ENCODE results near the gene ZMIZ2. TPM values are rescaled to one million over a fixed set of nuclear protein-coding genes. Genes with fewer than 3 reads are reported as not detected.
A peak's percentile ranks its signal among the peaks of the same experiment; 100 is the strongest.

ZMIZ2 gene
- total RNA-seq, 2 experiments from 2014 or later, result 120 to 124 TPM

GRCh38 chr7:44754802-44755697 lies 6.4 kb downstream of the ZMIZ2 start:
- Mint-ChIP-seq H3K27ac (peak overlapping the region; percentile 38), H3K9me3 (no peaks in the 10 kb centered on the region), H3K36me3 (peaks cover 6% of the 10 kb centered on the region), H3K4me1 (peaks cover 17% of the 10 kb centered on the region), H3K27me3 (no peaks in the 10 kb centered on the region), H3K4me3 (no peak overlapping the region)
- ATAC-seq (ENCODE audit: low read depth) (no peak), DNase-seq (no peak)
- POLR2A ChIA-PET, result no interaction called here

GRCh38 chr7:44755698-44756627 lies 7.3 kb downstream of the ZMIZ2 start:
- Mint-ChIP-seq H3K4me3 (no peak overlapping the region), H3K27me3 (no peaks in the 10 kb centered on the region), H3K9me3 (no peaks in the 10 kb centered on the region), H3K27ac (no peak overlapping the region), H3K36me3 (peaks cover 4% of the 10 kb centered on the region), H3K4me1 (peaks cover 8% of the 10 kb centered on the region)
- POLR2A ChIA-PET, result interaction anchor here (0.5 kb wide), 1 partner anchor 33 kb away, joined by 4 read pairs; no protein-coding TSS in a partner anchor
- no peak for DNase-seq
- ATAC-seq (ENCODE audit: low read depth), result no peak

- no peaks in the 10 kb centered on the region for H3K9me3 Mint-ChIP-seq
- ATAC-seq (ENCODE audit: low read depth) (no peak), DNase-seq (no peak)
- POLR2A ChIA-PET, result interaction anchor here (0.5 kb wide), 1 partner anchor 32 kb away, joined by 4 read pairs; no protein-coding TSS in a partner anchor
- H3K36me3 Mint-ChIP-seq, result peaks cover 2% of the 10 kb centered on the region
- H3K4me3 Mint-ChIP-seq, result no peak overlapping the region
- peaks cover 3% of the 10 kb centered on the region for H3K4me1 Mint-ChIP-seq
- no peak overlapping the region for H3K27ac Mint-ChIP-seq
- H3K27me3 Mint-ChIP-seq, result no peaks in the 10 kb centered on the region
Observed at GRCh38 chr7:44756904-44757303, 8.3 kb downstream of the ZMIZ2 start.

DNA sequence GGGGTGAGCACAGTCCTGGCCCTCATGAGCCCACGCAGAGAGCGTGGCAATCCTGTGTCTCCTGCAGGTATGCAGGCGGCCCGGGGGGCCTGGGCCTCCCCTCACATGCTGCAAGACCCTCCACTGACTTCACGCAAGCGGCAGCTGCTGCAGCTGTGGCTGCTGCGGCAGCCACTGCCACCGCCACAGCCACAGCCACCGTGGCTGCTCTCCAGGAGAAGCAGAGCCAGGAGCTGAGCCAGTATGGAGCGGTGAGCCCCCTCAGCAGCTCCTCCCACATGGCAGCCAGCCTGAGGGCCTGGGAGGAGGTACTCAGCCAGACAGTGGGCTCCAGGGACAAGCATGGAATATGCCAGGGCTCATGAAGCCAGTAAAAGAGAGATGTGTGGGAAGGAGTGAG lies 8.7 kb downstream of the ZMIZ2 start:
- no peak for DNase-seq
- Mint-ChIP-seq H3K27ac (no peak overlapping the region), H3K36me3 (peaks cover 6% of the 10 kb centered on the region), H3K4me1 (peaks cover 3% of the 10 kb centered on the region), H3K9me3 (no peaks in the 10 kb centered on the region), H3K4me3 (no peak overlapping the region), H3K27me3 (no peaks in the 10 kb centered on the region)
- ATAC-seq (ENCODE audit: low read depth), result no peak
- POLR2A ChIA-PET, result interaction anchor here (1.2 kb wide), 1 partner anchor 118 kb away, joined by 3 read pairs; no protein-coding TSS in a partner anchor

- Mint-ChIP-seq H3K27me3 (no peaks in the 10 kb centered on the region), H3K4me1 (peaks cover 3% of the 10 kb centered on the region), H3K9me3 (no peaks in the 10 kb centered on the region), H3K27ac (no peak overlapping the region), H3K36me3 (peaks cover 6% of the 10 kb centered on the region), H3K4me3 (no peak overlapping the region)
- POLR2A ChIA-PET, result interaction anchor here (0.7 to 1.2 kb wide), 2 partner anchors 119 to 152 kb away, joined by 3 read pairs; no protein-coding TSS in a partner anchor
- ATAC-seq (ENCODE audit: low read depth) (no peak), DNase-seq (no peak)
Observed at GRCh38 chr7:44757739-44758138, 9.1 kb downstream of the ZMIZ2 start.

DNA sequence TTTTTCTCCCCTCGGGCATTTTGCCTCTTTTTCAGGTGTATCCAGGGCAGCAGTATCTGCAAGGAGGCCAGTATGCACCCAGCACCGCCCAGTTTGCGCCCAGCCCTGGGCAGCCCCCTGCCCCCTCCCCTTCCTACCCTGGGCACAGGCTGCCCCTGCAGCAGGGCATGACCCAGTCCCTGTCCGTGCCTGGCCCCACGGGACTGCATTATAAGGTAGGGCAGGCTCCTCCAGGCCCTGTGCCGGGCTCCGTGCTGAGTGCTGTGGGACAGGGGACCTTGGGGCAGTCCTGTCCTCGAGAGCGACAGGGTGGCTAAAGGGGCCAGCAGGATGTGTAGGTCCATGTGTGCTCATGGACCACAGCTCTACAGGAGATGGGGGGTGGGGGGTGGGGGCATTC lies 10.6 kb downstream of the ZMIZ2 start:
- no peak overlapping the region for H3K27ac Mint-ChIP-seq
- peaks cover 6% of the 10 kb centered on the region for H3K36me3 Mint-ChIP-seq
- H3K4me1 Mint-ChIP-seq, result peaks cover 3% of the 10 kb centered on the region
- ATAC-seq (ENCODE audit: low read depth) (no peak), DNase-seq (no peak)
- no peaks in the 10 kb centered on the region for H3K9me3 Mint-ChIP-seq
- H3K27me3 Mint-ChIP-seq, result no peaks in the 10 kb centered on the region
- no peak overlapping the region for H3K4me3 Mint-ChIP-seq
- POLR2A ChIA-PET, result no interaction called here

DNA sequence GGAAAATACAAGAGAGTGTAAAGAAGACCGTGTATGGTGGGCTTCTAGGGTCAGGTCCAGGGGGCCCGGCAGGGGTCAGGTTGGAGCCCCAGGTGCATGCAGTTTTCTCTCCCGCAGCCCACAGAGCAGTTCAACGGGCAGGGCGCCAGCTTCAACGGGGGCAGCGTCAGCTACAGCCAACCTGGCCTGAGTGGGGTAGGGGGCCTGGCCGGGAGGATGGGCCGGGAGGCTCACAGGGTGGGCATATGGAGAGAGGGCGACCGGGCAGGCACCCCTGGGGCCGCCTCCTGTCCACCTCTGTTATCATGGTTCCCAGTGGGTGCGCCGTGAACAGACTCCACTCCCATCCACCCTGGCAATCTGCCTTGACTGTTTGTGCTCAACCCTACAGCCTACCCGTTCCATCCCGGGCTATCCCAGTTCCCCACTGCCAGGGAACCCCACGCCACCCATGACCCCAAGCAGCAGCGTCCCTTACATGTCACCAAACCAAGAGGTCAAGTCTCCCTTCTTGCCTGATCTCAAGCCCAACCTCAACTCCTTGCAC lies 11.5 kb downstream of the ZMIZ2 start:
- peaks cover 8% of the 10 kb centered on the region for H3K36me3 Mint-ChIP-seq
- no peak for ATAC-seq (ENCODE audit: low read depth)
- DNase-seq, result no peak
- no peak overlapping the region for H3K4me3 Mint-ChIP-seq
- POLR2A ChIA-PET, result no interaction called here
- no peaks in the 10 kb centered on the region for H3K27me3 Mint-ChIP-seq
- H3K27ac Mint-ChIP-seq, result no peak overlapping the region
- H3K9me3 Mint-ChIP-seq, result no peaks in the 10 kb centered on the region
- no peaks in the 10 kb centered on the region for H3K4me1 Mint-ChIP-seq

- no peak overlapping the region for H3K4me3 Mint-ChIP-seq
- ATAC-seq (ENCODE audit: low read depth), result no peak
- H3K27me3 Mint-ChIP-seq, result no peaks in the 10 kb centered on the region
- no peaks in the 10 kb centered on the region for H3K9me3 Mint-ChIP-seq
- DNase-seq, result no peak
- H3K4me1 Mint-ChIP-seq, result no peaks in the 10 kb centered on the region
- POLR2A ChIA-PET, result no interaction called here
- peaks cover 10% of the 10 kb centered on the region for H3K36me3 Mint-ChIP-seq
- no peak overlapping the region for H3K27ac Mint-ChIP-seq
Observed at GRCh38 chr7:44761207-44762161, 12.8 kb downstream of the ZMIZ2 start.

- Mint-ChIP-seq H3K27ac (no peak overlapping the region), H3K36me3 (peaks cover 10% of the 10 kb centered on the region), H3K9me3 (no peaks in the 10 kb centered on the region), H3K4me1 (no peaks in the 10 kb centered on the region), H3K4me3 (no peak overlapping the region), H3K27me3 (no peaks in the 10 kb centered on the region)
- ATAC-seq (ENCODE audit: low read depth) (no peak), DNase-seq (no peak)
- POLR2A ChIA-PET, result no interaction called here
Observed at GRCh38 chr7:44762300-44762699, 13.7 kb downstream of the ZMIZ2 start.

DNA sequence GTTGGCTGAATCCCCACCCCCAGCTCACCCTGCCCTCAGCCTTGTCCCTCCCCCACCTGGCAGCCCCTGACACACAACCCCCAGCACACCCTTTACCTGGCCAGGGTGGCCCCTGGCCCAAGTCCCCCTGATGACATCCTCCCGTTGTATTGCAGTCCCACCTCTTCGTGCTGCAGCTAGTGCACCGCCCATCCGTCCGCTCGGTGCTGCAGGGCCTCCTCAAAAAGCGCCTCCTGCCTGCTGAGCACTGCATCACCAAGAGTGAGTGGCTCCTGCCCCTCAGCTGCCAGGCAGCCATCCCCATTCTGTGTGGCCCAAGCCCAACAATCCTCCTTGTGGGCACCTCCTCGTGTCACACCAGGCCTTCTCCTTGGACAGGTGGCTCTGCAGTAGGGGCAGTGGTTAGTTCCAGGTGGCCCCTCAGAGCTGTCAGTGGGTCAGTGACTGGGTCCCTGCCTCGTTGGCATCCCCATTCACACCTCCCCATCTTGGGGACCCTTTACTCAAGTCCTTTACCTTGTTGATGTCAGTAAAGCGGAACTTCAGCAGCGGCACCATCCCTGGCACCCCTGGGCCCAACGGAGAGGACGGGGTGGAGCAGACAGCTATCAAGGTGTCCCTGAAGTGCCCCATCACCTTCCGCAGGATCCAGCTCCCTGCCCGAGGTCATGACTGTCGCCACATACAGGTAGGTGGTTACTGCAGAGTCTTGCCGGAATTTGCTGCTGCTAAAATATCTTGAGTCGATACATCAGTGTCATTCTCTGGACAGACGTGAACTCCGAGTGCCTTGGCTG lies 14.3 kb downstream of the ZMIZ2 start:
- H3K4me1 Mint-ChIP-seq, result peaks cover 2% of the 10 kb centered on the region
- H3K27me3 Mint-ChIP-seq, result no peaks in the 10 kb centered on the region
- H3K36me3 Mint-ChIP-seq, result peaks cover 13% of the 10 kb centered on the region
- no peaks in the 10 kb centered on the region for H3K9me3 Mint-ChIP-seq
- DNase-seq, result no peak
- H3K4me3 Mint-ChIP-seq, result no peak overlapping the region
- no peak for ATAC-seq (ENCODE audit: low read depth)
- POLR2A ChIA-PET, result no interaction called here
- no peak overlapping the region for H3K27ac Mint-ChIP-seq

DNA sequence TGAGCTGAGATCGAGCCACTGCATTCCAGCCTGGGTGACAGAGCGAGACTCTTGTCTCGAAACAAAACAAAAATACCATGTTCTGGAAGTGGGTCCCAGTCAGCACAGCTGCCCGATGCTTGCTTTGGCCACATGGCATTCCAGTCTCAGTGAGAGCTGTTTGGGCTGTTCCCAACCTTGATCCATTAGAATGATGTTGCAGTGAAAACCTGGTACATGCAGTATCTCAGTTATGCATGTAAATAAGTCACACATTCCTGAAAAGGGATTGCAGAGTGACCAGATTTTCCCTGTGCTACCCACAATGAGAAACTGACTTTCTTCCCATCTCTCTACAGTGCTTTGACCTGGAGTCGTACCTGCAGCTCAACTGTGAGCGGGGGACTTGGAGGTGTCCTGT lies 15.4 kb downstream of the ZMIZ2 start:
- H3K27ac Mint-ChIP-seq, result no peak overlapping the region
- peaks cover 11% of the 10 kb centered on the region for H3K36me3 Mint-ChIP-seq
- no peak for DNase-seq
- POLR2A ChIA-PET, result interaction anchor here (1.4 kb wide), 1 partner anchor 158 kb away, joined by 3 read pairs; the partner anchor contains the start of gene OGDH
- no peak for ATAC-seq (ENCODE audit: low read depth)
- no peaks in the 10 kb centered on the region for H3K9me3 Mint-ChIP-seq
- no peak overlapping the region for H3K4me3 Mint-ChIP-seq
- peaks cover 13% of the 10 kb centered on the region for H3K4me1 Mint-ChIP-seq
- H3K27me3 Mint-ChIP-seq, result no peaks in the 10 kb centered on the region
